GM23338 (cell line): ENCODE measurements around the gene RYR1. TPM values are rescaled to one million over a fixed set of nuclear protein-coding genes. Genes with fewer than 3 reads are reported as not detected.

Experiments
- ATAC-seq: fragments of 200-7000 bp; cut with Tn5 transposase; 3 replicates; pipeline ENCODE4 v1.9.1; 2020
- DNase-seq: peaks from one replicate; pipeline ENCODE4 v3.0.0-alpha.2; 2015; ENCODE audit warnings: low spot score
- H2AFZ ChIP-seq: fragments of 200-600 bp; sonication (generic); 2 replicates; pipeline ENCODE4 v1.8.0; 2016; ENCODE audit warnings: antibody characterized with exemption, mild to moderate bottlenecking, moderate library complexity
- H3F3A ChIP-seq: fragments of 200-600 bp; sonication (generic); replicated peaks from 2 replicates; pipeline ENCODE4 v1.8.0; 2017; ENCODE audit warnings: antibody characterized with exemption, mixed run types, low read depth
- H3K27ac ChIP-seq: fragments of 200-600 bp; sonication (generic); 2 replicates; pipeline ENCODE4 v1.6.1; 2016; ENCODE audit warnings: low read depth
- H3K27me3 ChIP-seq: fragments of 200-600 bp; sonication (generic); 2 replicates; pipeline ENCODE4 v1.8.0; 2016; ENCODE audit warnings: mild to moderate bottlenecking, mixed run types, moderate library complexity; ENCODE audit not compliant: insufficient read depth
- H3K36me3 ChIP-seq: fragments of 200-600 bp; sonication (generic); 2 replicates; pipeline ENCODE4 v1.8.0; 2016; ENCODE audit warnings: mild to moderate bottlenecking; ENCODE audit not compliant: insufficient read depth
- H3K4me1 ChIP-seq: fragments of 200-600 bp; sonication (generic); 2 replicates; pipeline ENCODE4 v1.8.0; 2016; ENCODE audit warnings: mild to moderate bottlenecking, moderate library complexity; ENCODE audit not compliant: insufficient read depth
- H3K4me2 ChIP-seq: fragments of 200-600 bp; sonication (generic); 2 replicates; pipeline ENCODE4 v1.7.1; 2017; ENCODE audit warnings: mixed run types
- H3K4me3 ChIP-seq: fragments of 200-600 bp; sonication (generic); 2 replicates; pipeline ENCODE4 v1.6.1; 2016; ENCODE audit warnings: mixed run types
- H3K79me2 ChIP-seq: fragments of 200-600 bp; sonication (generic); replicated peaks from 2 replicates; pipeline ENCODE4 v1.8.0; 2017; ENCODE audit warnings: mild to moderate bottlenecking; ENCODE audit not compliant: insufficient read depth
- H3K9me2 ChIP-seq: fragments of 200-600 bp; sonication (generic); 2 replicates; pipeline ENCODE4 v1.8.0; 2017; ENCODE audit not compliant: insufficient read depth
- H4K20me1 ChIP-seq: fragments of 200-600 bp; sonication (generic); replicated peaks from 2 replicates; pipeline ENCODE4 v1.8.0; 2017; ENCODE audit warnings: mild to moderate bottlenecking; ENCODE audit not compliant: insufficient read depth
- H3K27ac Mint-ChIP-seq: 2 replicates; pipeline ENCODE4 v1.8.0; 2020; ENCODE audit warnings: inconsistent platforms, mild to moderate bottlenecking, moderate library complexity, mixed read lengths
- H3K27me3 Mint-ChIP-seq: 3 replicates; pipeline ENCODE4 v1.8.0; 2022; ENCODE audit warnings: low read depth, mild to moderate bottlenecking, moderate library complexity, mixed read lengths, inconsistent platforms; ENCODE audit not compliant: insufficient read depth, poor library complexity
- H3K36me3 Mint-ChIP-seq: 3 replicates; pipeline ENCODE4 v1.8.0; 2021; ENCODE audit warnings: low read depth, mild to moderate bottlenecking, inconsistent platforms, moderate library complexity, mixed read lengths
- H3K4me1 Mint-ChIP-seq: 3 replicates; pipeline ENCODE4 v1.8.0; 2020; ENCODE audit warnings: mild to moderate bottlenecking, inconsistent platforms, mixed read lengths
- H3K4me3 Mint-ChIP-seq: 3 replicates; pipeline ENCODE4 v1.8.0; 2021; ENCODE audit warnings: moderate library complexity, mild to moderate bottlenecking, inconsistent platforms, mixed read lengths
- H3K9me3 Mint-ChIP-seq: 3 replicates; pipeline ENCODE4 v1.8.0; 2020; ENCODE audit warnings: moderate library complexity, mild to moderate bottlenecking, inconsistent platforms, mixed read lengths
- CREB1 ChIP-seq: fragments of 250-450 bp; sonication (Bioruptor Pico); IDR thresholded peaks from 2 replicates; pipeline ENCODE4 v1.5.0; 2020; ENCODE audit warnings: low read depth, mild to moderate bottlenecking, moderate library complexity
- CTCF ChIP-seq, 2 experiments: fragments of 200-600 bp in 1 of 2; sonication (generic) in 1 of 2; conservative IDR thresholded peaks; 2 replicates each; pipeline versions ENCODE4 v1.5.1 to v1.6.1; 2016 to 2017; ENCODE audit warnings: antibody characterized with exemption in 2 of 2, low read depth in 2 of 2, mild to moderate bottlenecking in 2 of 2, moderate library complexity in 1 of 2
- ETS1 ChIP-seq: IDR thresholded peaks from 2 replicates; pipeline ENCODE4 v1.6.1; 2016; ENCODE audit warnings: antibody characterized with exemption
- EZH2 ChIP-seq: fragments of 200-600 bp; sonication (generic); IDR thresholded peaks from one replicate; pipeline ENCODE4 v1.8.0; 2017; ENCODE audit warnings: antibody characterized with exemption, mild to moderate bottlenecking, low read depth; ENCODE audit not compliant: unreplicated experiment
- EZH2phosphoT487 ChIP-seq: fragments of 200-600 bp; sonication (generic); IDR thresholded peaks from one replicate; pipeline ENCODE4 v1.8.1; 2018; ENCODE audit warnings: antibody characterized with exemption; ENCODE audit not compliant: unreplicated experiment
- JUNB ChIP-seq: IDR thresholded peaks from one replicate; pipeline ENCODE4 v1.6.1; 2016; ENCODE audit warnings: antibody characterized with exemption; ENCODE audit not compliant: unreplicated experiment
- NANOG ChIP-seq: IDR thresholded peaks from 2 replicates; pipeline ENCODE4 v1.6.1; 2016; ENCODE audit warnings: antibody characterized with exemption, borderline replicate concordance
- POLR2AphosphoS5 ChIP-seq: IDR thresholded peaks from 2 replicates; pipeline ENCODE4 v1.6.1; 2016; ENCODE audit warnings: antibody characterized with exemption, low read depth
- REST ChIP-seq: IDR thresholded peaks from one replicate; pipeline ENCODE4 v1.6.1; 2018; ENCODE audit warnings: antibody characterized with exemption; ENCODE audit not compliant: unreplicated experiment
- STAT1 ChIP-seq: IDR thresholded peaks from one replicate; pipeline ENCODE4 v1.6.1; 2016; ENCODE audit warnings: antibody characterized with exemption; ENCODE audit not compliant: unreplicated experiment
- ZNF114 ChIP-seq: fragments of 250-450 bp; sonication (Bioruptor Pico); IDR thresholded peaks from 2 replicates; pipeline ENCODE4 v1.5.0; 2020; ENCODE audit warnings: mild to moderate bottlenecking, moderate library complexity
- ZNF331 ChIP-seq: fragments of 250-450 bp; sonication (Bioruptor Pico); IDR thresholded peaks from 2 replicates; pipeline ENCODE4 v1.5.0; 2020; ENCODE audit warnings: low read depth, mild to moderate bottlenecking, moderate library complexity
- ZNF462 ChIP-seq: fragments of 250-450 bp; sonication (Bioruptor Pico); IDR thresholded peaks from 2 replicates; pipeline ENCODE4 v1.5.0; 2020; ENCODE audit warnings: mild to moderate bottlenecking, moderate library complexity
- polyA plus RNA-seq: library from polyadenylated mRNA; unstranded; fragments of >200 nt; fragmentation: Nextera tagmentation; extraction: Ambion mirVana; gene quantifications from 2 replicates; pipeline ENCODE4 v1.2.1, GENCODE V29; 2016
- total RNA-seq: library from RNA; depleted of rRNA; stranded (reverse); fragments of >200 nt; shearing (Covaris generic); gene quantifications from 2 replicates; pipeline ENCODE4 v1.2.3, GENCODE V29; 2014

RYR1 gene
- total and polyA plus RNA-seq, 2 experiments from 2014 or later: 4.0 to 26.7 TPM

- H3K4me3 Mint-ChIP-seq: no peak overlapping the region
- Histone ChIP-seq H3K4me3 (no peak overlapping the region), H3K27ac (no peak overlapping the region), H3K79me2 (no peaks in the 10 kb centered on the region), H3F3A (no peaks in the 10 kb centered on the region), H3K27me3 (no peaks in the 10 kb centered on the region), H2AFZ (no peak overlapping the region), H3K9me2 (no peaks in the 10 kb centered on the region), H3K4me2 (no peak overlapping the region), H3K36me3 (no peaks in the 10 kb centered on the region), H4K20me1 (no peaks in the 10 kb centered on the region), H3K4me1 (no peaks in the 10 kb centered on the region)
- ATAC-seq: no peak
- peaks cover 10% of the 10 kb centered on the region for H3K27me3 Mint-ChIP-seq
- TF ChIP-seq CTCF (conservative IDR thresholded peaks at IDR 0.05; ENCODE audit: low read depth in 2 of 2) (no peak), ZNF462 (CRISPR knock-in tag) (no peak), EZH2 (no peak), EZH2phosphoT487 (no peak), STAT1 (no peak), ETS1 (no peak), NANOG (no peak), REST (no peak), CREB1 (CRISPR knock-in tag) (no peak), JUNB (no peak), ZNF114 (no peak), ZNF331 (no peak), POLR2AphosphoS5 (no peak)
- no peaks in the 10 kb centered on the region for H3K4me1 Mint-ChIP-seq
- H3K9me3 Mint-ChIP-seq: no peaks in the 10 kb centered on the region
- no peak for DNase-seq
- peaks cover 23% of the 10 kb centered on the region for H3K36me3 Mint-ChIP-seq
- no peak overlapping the region for H3K27ac Mint-ChIP-seq
These were observed 154.6 kb downstream of the RYR1 start for GRCh38 chr19:38588041-38588440.
